NCI-H345 (cell line): ENCODE results near the gene TTR.

Source experiments
- DNase-seq: peaks from one replicate; lab custom pipeline; 2025; lab: John Stamatoyannopoulos, UW

TTR gene

GRCh38 chr18:31616586-31616985, 24.9 kb downstream of the TTR start:
- DNase-seq: no peak

GRCh38 chr18:31617031-31617717, 25.5 kb downstream of the TTR start:
- DNase-seq: no peak

- DNase-seq: no peak
These were observed 27.1 kb downstream of the TTR start for GRCh38 chr18:31618801-31619200.

- no peak for DNase-seq
These were observed 27.6 kb downstream of the TTR start for GRCh38 chr18:31619291-31619690.

- DNase-seq: no peak
These were observed 33.4 kb downstream of the TTR start for GRCh38 chr18:31624892-31625640.

- DNase-seq: no peak
These were observed 34.7 kb downstream of the TTR start for GRCh38 chr18:31626409-31626808.

GRCh38 chr18:31630549-31630948, 38.9 kb downstream of the TTR start:
- no peak for DNase-seq

GRCh38 chr18:31631526-31631925, 39.8 kb downstream of the TTR start:
- no peak for DNase-seq

- no peak for DNase-seq
These were observed 40.7 kb downstream of the TTR start for GRCh38 chr18:31632356-31632755.

- no peak for DNase-seq
These were observed 42.0 kb downstream of the TTR start for GRCh38 chr18:31633392-31634330.

GRCh38 chr18:31634331-31634713, 42.6 kb downstream of the TTR start:
- DNase-seq: no peak

GRCh38 chr18:31636387-31636786, 44.7 kb downstream of the TTR start:
- no peak for DNase-seq

GRCh38 chr18:31637445-31637844, 45.8 kb downstream of the TTR start:
- DNase-seq: no peak

- DNase-seq: no peak
These were observed 51.3 kb downstream of the TTR start for GRCh38 chr18:31643003-31643402.

- no peak for DNase-seq
These were observed 53.7 kb downstream of the TTR start for GRCh38 chr18:31645411-31645810.

- no peak for DNase-seq
These were observed 54.9 kb downstream of the TTR start for GRCh38 chr18:31646332-31647126.

GRCh38 chr18:31647127-31647753, 55.6 kb downstream of the TTR start:
- no peak for DNase-seq
